Liver (tissue), 9 donors: Measurements from ENCODE around the gene STOML2. TPM values are rescaled to one million over a fixed set of nuclear protein-coding genes. Genes with fewer than 3 reads are reported as not detected.

Experiments
- DNase-seq: peaks from one replicate; pipeline ENCODE4 v3.0.0-alpha.2; 2017; ENCODE audit warnings: low spot score
- H3K27ac ChIP-seq, 2 donors: one replicate each; pipeline ENCODE4 v1.7.0; 2013; ENCODE audit warnings: inconsistent platforms in 2 of 2, low read length in 2 of 2, control low read depth in 1 of 2, low read depth in 1 of 2, mild to moderate bottlenecking in 1 of 2
- H3K27me3 ChIP-seq, 4 donors: one replicate each; pipeline versions ENCODE4 v1.6.1 to v1.7.0; 2013; ENCODE audit warnings: low read length in 3 of 4, inconsistent platforms in 1 of 4, mild to moderate bottlenecking in 1 of 4, moderate library complexity in 1 of 4; ENCODE audit not compliant: control insufficient read depth in 4 of 4, insufficient read depth in 4 of 4
- H3K36me3 ChIP-seq, 4 donors: one replicate each; pipeline versions ENCODE4 v1.6.1 to v1.7.0; 2013; ENCODE audit warnings: low read length in 3 of 4, mild to moderate bottlenecking in 3 of 4, low read depth in 1 of 4, moderate library complexity in 1 of 4; ENCODE audit not compliant: control insufficient read depth in 4 of 4, insufficient read depth in 3 of 4
- H3K4me1 ChIP-seq, 4 donors: one replicate each; pipeline versions ENCODE4 v1.6.1 to v1.7.0; 2013; ENCODE audit warnings: low read length in 3 of 4, mild to moderate bottlenecking in 3 of 4, moderate library complexity in 1 of 4; ENCODE audit not compliant: control insufficient read depth in 4 of 4, insufficient read depth in 4 of 4
- H3K4me3 ChIP-seq, 3 donors: one replicate each; pipeline versions ENCODE4 v1.6.1 to v1.7.0; 2013; ENCODE audit warnings: low read length in 3 of 3, control low read depth in 1 of 3, low read depth in 1 of 3, mild to moderate bottlenecking in 1 of 3
- H3K9ac ChIP-seq, 2 donors: one replicate each; pipeline ENCODE4 v1.7.0; 2013; ENCODE audit warnings: low read length in 2 of 2, mild to moderate bottlenecking in 2 of 2, moderate library complexity in 2 of 2, control low read depth in 1 of 2, low read depth in 1 of 2
- H3K9me3 ChIP-seq, 4 donors: one replicate each; pipeline versions ENCODE4 v1.6.1 to v1.7.0; 2013; ENCODE audit warnings: low read length in 3 of 4; ENCODE audit not compliant: control insufficient read depth in 4 of 4
- ATF3 ChIP-seq: IDR thresholded peaks from 2 replicates; pipeline ENCODE4 v1.6.1; 2016; ENCODE audit warnings: antibody characterized with exemption
- EGR1 ChIP-seq, 2 donors: IDR thresholded peaks; 2 replicates each; pipeline ENCODE4 v1.6.1; 2016 to 2018; ENCODE audit warnings: antibody characterized with exemption in 2 of 2, low read depth in 2 of 2
- FOXA1 ChIP-seq: IDR thresholded peaks from 2 replicates; pipeline ENCODE4 v1.6.1; 2016; ENCODE audit warnings: antibody characterized with exemption
- FOXA2 ChIP-seq: IDR thresholded peaks from 2 replicates; pipeline ENCODE4 v1.6.1; 2016; ENCODE audit warnings: antibody characterized with exemption
- GABPA ChIP-seq, 2 donors: IDR thresholded peaks in 1 of 2; conservative IDR thresholded peaks in 1 of 2; 2 replicates each; pipeline ENCODE4 v1.6.1; 2016; ENCODE audit warnings: antibody characterized with exemption in 2 of 2, mild to moderate bottlenecking in 1 of 2, moderate library complexity in 1 of 2
- HNF4A ChIP-seq, 2 donors: conservative IDR thresholded peaks; 2 replicates each; pipeline ENCODE4 v1.6.1; 2016; ENCODE audit warnings: antibody characterized with exemption in 2 of 2, mild to moderate bottlenecking in 2 of 2
- HNF4G ChIP-seq: IDR thresholded peaks from 2 replicates; pipeline ENCODE4 v1.6.1; 2016; ENCODE audit warnings: antibody characterized with exemption
- JUND ChIP-seq, 2 donors: IDR thresholded peaks; 2 replicates each; pipeline ENCODE4 v1.6.1; 2016; ENCODE audit warnings: antibody characterized with exemption in 2 of 2
- MAX ChIP-seq: IDR thresholded peaks from 2 replicates; pipeline ENCODE4 v1.6.1; 2016; ENCODE audit warnings: antibody characterized with exemption
- NR2F2 ChIP-seq: IDR thresholded peaks from 2 replicates; pipeline ENCODE4 v1.6.1; 2016; ENCODE audit warnings: antibody characterized with exemption
- RAD21 ChIP-seq, 2 donors: IDR thresholded peaks; 2 replicates each; pipeline ENCODE4 v1.6.1; 2016; ENCODE audit warnings: antibody characterized with exemption in 2 of 2, mild to moderate bottlenecking in 2 of 2
- SP1 ChIP-seq: IDR thresholded peaks from 2 replicates; pipeline ENCODE4 v1.6.1; 2018; ENCODE audit warnings: antibody characterized with exemption, mild to moderate bottlenecking
- TAF1 ChIP-seq: conservative IDR thresholded peaks from 2 replicates; pipeline ENCODE4 v1.6.1; 2016; ENCODE audit warnings: antibody characterized with exemption, mild to moderate bottlenecking
- YY1 ChIP-seq: IDR thresholded peaks from 2 replicates; pipeline ENCODE4 v1.6.1; 2016; ENCODE audit warnings: antibody characterized with exemption, mild to moderate bottlenecking
- WGBS: extraction: QIAGEN DNeasy Blood & Tissue Kit; methylation state at CpG from one replicate; pipeline ENCODE4 v1.1.7; 2013; 5-methylcytosine and 5-hydroxymethylcytosine counted together
- polyA plus RNA-seq, 2 donors: library from polyadenylated mRNA; stranded (reverse) in 1 of 2; unstranded in 1 of 2; fragments of 200-250 nt in 1 of 2; fragments of >200 nt in 1 of 2; fragmentation: Nextera tagmentation in 1 of 2; extraction: Ambion mirVana in 1 of 2; gene quantifications; one replicate each; pipeline versions ENCODE4 v1.2.1 to v1.2.3, GENCODE V29; 2013 to 2015
- total RNA-seq, 2 donors: library from RNA; depleted of rRNA; stranded (reverse); fragments of >200 nt; gene quantifications; one replicate each; pipeline ENCODE4 v1.2.3, GENCODE V29; 2014
- TF ChIP-seq, protein P1 (sequence below): IDR thresholded peaks from 2 replicates; pipeline ENCODE4 v1.6.1; 2016; ENCODE audit warnings: antibody characterized with exemption, mild to moderate bottlenecking
- TF ChIP-seq, protein P2 (sequence below): IDR thresholded peaks from 2 replicates; pipeline ENCODE4 v1.6.1; 2016; ENCODE audit warnings: antibody characterized with exemption
- TF ChIP-seq, protein P3 (sequence below): fragments of 150-350 bp; IDR thresholded peaks from 2 replicates; pipeline ENCODE4 v1.5.1; 2017; ENCODE audit warnings: improper control_type of control experiment, low read depth, low read length; ENCODE audit not compliant: missing input control
- donor health status: healthy.
- donor health status: healthy.
- donor health status: healthy.
- donor health status: healthy.
- donor health status: healthy.

STOML2 gene
- total and polyA plus RNA-seq, 4 donors = 77.8 to 96.8 (median 81.5) TPM

- no peaks in the 10 kb centered on the region for H3K27me3 ChIP-seq
- TF ChIP-seq RAD21 (IDR thresholded peaks at IDR 0.05) = no peak
- no peak for TF ChIP-seq EGR1 (IDR thresholded peaks at IDR 0.05; ENCODE audit: low read depth in 2 of 2)
- no peak for TF ChIP-seq TAF1
- no peak for TF ChIP-seq FOXA2
- TF ChIP-seq HNF4A (conservative IDR thresholded peaks at IDR 0.05) = no peak
- TF ChIP-seq, protein P1, sequence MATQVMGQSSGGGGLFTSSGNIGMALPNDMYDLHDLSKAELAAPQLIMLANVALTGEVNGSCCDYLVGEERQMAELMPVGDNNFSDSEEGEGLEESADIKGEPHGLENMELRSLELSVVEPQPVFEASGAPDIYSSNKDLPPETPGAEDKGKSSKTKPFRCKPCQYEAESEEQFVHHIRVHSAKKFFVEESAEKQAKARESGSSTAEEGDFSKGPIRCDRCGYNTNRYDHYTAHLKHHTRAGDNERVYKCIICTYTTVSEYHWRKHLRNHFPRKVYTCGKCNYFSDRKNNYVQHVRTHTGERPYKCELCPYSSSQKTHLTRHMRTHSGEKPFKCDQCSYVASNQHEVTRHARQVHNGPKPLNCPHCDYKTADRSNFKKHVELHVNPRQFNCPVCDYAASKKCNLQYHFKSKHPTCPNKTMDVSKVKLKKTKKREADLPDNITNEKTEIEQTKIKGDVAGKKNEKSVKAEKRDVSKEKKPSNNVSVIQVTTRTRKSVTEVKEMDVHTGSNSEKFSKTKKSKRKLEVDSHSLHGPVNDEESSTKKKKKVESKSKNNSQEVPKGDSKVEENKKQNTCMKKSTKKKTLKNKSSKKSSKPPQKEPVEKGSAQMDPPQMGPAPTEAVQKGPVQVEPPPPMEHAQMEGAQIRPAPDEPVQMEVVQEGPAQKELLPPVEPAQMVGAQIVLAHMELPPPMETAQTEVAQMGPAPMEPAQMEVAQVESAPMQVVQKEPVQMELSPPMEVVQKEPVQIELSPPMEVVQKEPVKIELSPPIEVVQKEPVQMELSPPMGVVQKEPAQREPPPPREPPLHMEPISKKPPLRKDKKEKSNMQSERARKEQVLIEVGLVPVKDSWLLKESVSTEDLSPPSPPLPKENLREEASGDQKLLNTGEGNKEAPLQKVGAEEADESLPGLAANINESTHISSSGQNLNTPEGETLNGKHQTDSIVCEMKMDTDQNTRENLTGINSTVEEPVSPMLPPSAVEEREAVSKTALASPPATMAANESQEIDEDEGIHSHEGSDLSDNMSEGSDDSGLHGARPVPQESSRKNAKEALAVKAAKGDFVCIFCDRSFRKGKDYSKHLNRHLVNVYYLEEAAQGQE = no peak
- no peak for TF ChIP-seq HNF4G
- no peak for TF ChIP-seq MAX
- no peak for TF ChIP-seq ATF3
- TF ChIP-seq, protein P2, sequence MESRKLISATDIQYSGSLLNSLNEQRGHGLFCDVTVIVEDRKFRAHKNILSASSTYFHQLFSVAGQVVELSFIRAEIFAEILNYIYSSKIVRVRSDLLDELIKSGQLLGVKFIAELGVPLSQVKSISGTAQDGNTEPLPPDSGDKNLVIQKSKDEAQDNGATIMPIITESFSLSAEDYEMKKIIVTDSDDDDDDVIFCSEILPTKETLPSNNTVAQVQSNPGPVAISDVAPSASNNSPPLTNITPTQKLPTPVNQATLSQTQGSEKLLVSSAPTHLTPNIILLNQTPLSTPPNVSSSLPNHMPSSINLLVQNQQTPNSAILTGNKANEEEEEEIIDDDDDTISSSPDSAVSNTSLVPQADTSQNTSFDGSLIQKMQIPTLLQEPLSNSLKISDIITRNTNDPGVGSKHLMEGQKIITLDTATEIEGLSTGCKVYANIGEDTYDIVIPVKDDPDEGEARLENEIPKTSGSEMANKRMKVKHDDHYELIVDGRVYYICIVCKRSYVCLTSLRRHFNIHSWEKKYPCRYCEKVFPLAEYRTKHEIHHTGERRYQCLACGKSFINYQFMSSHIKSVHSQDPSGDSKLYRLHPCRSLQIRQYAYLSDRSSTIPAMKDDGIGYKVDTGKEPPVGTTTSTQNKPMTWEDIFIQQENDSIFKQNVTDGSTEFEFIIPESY = no peak
- no peak for TF ChIP-seq SP1
- TF ChIP-seq, protein P3, sequence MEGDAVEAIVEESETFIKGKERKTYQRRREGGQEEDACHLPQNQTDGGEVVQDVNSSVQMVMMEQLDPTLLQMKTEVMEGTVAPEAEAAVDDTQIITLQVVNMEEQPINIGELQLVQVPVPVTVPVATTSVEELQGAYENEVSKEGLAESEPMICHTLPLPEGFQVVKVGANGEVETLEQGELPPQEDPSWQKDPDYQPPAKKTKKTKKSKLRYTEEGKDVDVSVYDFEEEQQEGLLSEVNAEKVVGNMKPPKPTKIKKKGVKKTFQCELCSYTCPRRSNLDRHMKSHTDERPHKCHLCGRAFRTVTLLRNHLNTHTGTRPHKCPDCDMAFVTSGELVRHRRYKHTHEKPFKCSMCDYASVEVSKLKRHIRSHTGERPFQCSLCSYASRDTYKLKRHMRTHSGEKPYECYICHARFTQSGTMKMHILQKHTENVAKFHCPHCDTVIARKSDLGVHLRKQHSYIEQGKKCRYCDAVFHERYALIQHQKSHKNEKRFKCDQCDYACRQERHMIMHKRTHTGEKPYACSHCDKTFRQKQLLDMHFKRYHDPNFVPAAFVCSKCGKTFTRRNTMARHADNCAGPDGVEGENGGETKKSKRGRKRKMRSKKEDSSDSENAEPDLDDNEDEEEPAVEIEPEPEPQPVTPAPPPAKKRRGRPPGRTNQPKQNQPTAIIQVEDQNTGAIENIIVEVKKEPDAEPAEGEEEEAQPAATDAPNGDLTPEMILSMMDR = no peak
- no peak for TF ChIP-seq GABPA (IDR thresholded peaks at IDR 0.05 in 1 of 2, conservative IDR thresholded peaks at IDR 0.05 in 1 of 2)
- no peak for TF ChIP-seq FOXA1
- no peak for TF ChIP-seq NR2F2
- DNase-seq = no peak
- H3K4me1 ChIP-seq = peaks cover 9 to 33% (median 26%) of the 10 kb centered on the region in 4 donors
- no peak overlapping the region for H3K4me3 ChIP-seq
- H3K9me3 ChIP-seq = no peaks in the 10 kb centered on the region
- H3K9ac ChIP-seq = no peak overlapping the region
- H3K36me3 ChIP-seq = peaks cover 0 to 5% (median 0%) of the 10 kb centered on the region in 4 donors
- WGBS = 96% methylated on average over 6 of the region's 6 CpGs
- H3K27ac ChIP-seq = no peak overlapping the region
Measured at GRCh38 chr9:35074141-35074540, 28.8 kb downstream of the STOML2 start.

GRCh38 chr9:35073279-35073612, 29.7 kb downstream of the STOML2 start:
- Histone ChIP-seq H3K27ac (no peak overlapping the region), H3K36me3 (peaks cover 0 to 5% (median 0%) of the 10 kb centered on the region in 4 donors), H3K9me3 (no peaks in the 10 kb centered on the region), H3K4me3 (no peak overlapping the region), H3K9ac (no peak overlapping the region), H3K27me3 (no peaks in the 10 kb centered on the region), H3K4me1 (peaks cover 9 to 31% (median 27%) of the 10 kb centered on the region in 4 donors)
- 88% methylated on average over 2 of the region's 2 CpGs for WGBS
- TF ChIP-seq, protein P3 = no peak
- TF ChIP-seq NR2F2 (no peak), JUND (IDR thresholded peaks at IDR 0.05) (no peak), TAF1 (no peak), EGR1 (IDR thresholded peaks at IDR 0.05; ENCODE audit: low read depth in 2 of 2) (no peak), YY1 (no peak), RAD21 (IDR thresholded peaks at IDR 0.05) (no peak), ATF3 (no peak), HNF4A (conservative IDR thresholded peaks at IDR 0.05) (no peak)
- DNase-seq = no peak
